Lung (tissue), 12 donors: ENCODE results near the gene UTP11. TPM values are rescaled to one million over a fixed set of nuclear protein-coding genes. Genes with fewer than 3 reads are reported as not detected.
A peak's percentile ranks its signal among the peaks of the same experiment; 100 is the strongest.

Experiments used
- ATAC-seq: fragments of 200-7000 bp; cut with Tn5 transposase; one replicate; pipeline ENCODE4 v1.9.1; 2020; ENCODE audit warnings: moderate number of reproducible peaks; ENCODE audit not compliant: insufficient read depth, low FRiP score
- DNase-seq, 3 donors: peaks; one replicate each; pipeline ENCODE4 v3.0.0-alpha.2; 2013 to 2017
- H3K27ac ChIP-seq, 2 donors: one replicate each; pipeline ENCODE4 v1.5.1; 2013; ENCODE audit warnings: mild to moderate bottlenecking in 2 of 2, moderate library complexity in 2 of 2, control low read depth in 1 of 2, inconsistent platforms in 1 of 2, low read depth in 1 of 2, low read length in 1 of 2
- H3K27me3 ChIP-seq, 3 donors: one replicate each; pipeline ENCODE4 v1.5.1; 2013; ENCODE audit warnings: low read length in 2 of 3; ENCODE audit not compliant: control insufficient read depth in 3 of 3, insufficient read depth in 3 of 3
- H3K36me3 ChIP-seq, 4 donors: one replicate each; pipeline ENCODE4 v1.5.1; 2013; ENCODE audit warnings: low read length in 4 of 4, mild to moderate bottlenecking in 1 of 4, moderate library complexity in 1 of 4; ENCODE audit not compliant: control insufficient read depth in 4 of 4, insufficient read depth in 4 of 4
- H3K4me1 ChIP-seq, 5 donors: one replicate each; pipeline ENCODE4 v1.5.1; 2013; ENCODE audit warnings: low read length in 5 of 5, mild to moderate bottlenecking in 2 of 5, moderate library complexity in 1 of 5; ENCODE audit not compliant: control insufficient read depth in 5 of 5, insufficient read depth in 5 of 5
- H3K4me3 ChIP-seq: one replicate; pipeline ENCODE4 v1.5.1; 2013; ENCODE audit warnings: mild to moderate bottlenecking, control low read depth, moderate library complexity
- H3K9ac ChIP-seq, 2 donors: one replicate each; pipeline ENCODE4 v1.5.1; 2013; ENCODE audit warnings: low read length in 2 of 2, control low read depth in 1 of 2; ENCODE audit not compliant: insufficient read depth in 1 of 2
- H3K9me3 ChIP-seq, 4 donors: one replicate each; pipeline ENCODE4 v1.5.1; 2013; ENCODE audit warnings: low read length in 3 of 4, mild to moderate bottlenecking in 1 of 4, moderate library complexity in 1 of 4; ENCODE audit not compliant: control insufficient read depth in 4 of 4, insufficient read depth in 3 of 4
- WGBS, 2 donors: extraction: QIAGEN DNeasy Blood & Tissue Kit; methylation state at CpG; one replicate each; pipeline ENCODE4 v1.1.7; 2013; 5-methylcytosine and 5-hydroxymethylcytosine counted together
- polyA plus RNA-seq, 2 donors: library from polyadenylated mRNA; stranded (reverse); fragments of 200-250 nt; gene quantifications; one replicate each; pipeline ENCODE4 v1.2.1, GENCODE V29; 2013
- total RNA-seq, 2 donors: library from RNA; depleted of rRNA in 1 of 2; stranded (reverse); fragments of >200 nt in 1 of 2; gene quantifications; one replicate each; pipeline ENCODE4 v1.2.1, GENCODE V29; 2014 to 2021
- TF ChIP-seq, protein P1 (sequence below): IDR thresholded peaks from 2 replicates; pipeline ENCODE4 v1.5.1; 2012; ENCODE audit warnings: mild to moderate bottlenecking; ENCODE audit errors: control extremely low read depth, extremely low read depth
- donor health status: control.
- donor health status: control.
- donor health status: Bipolar disorder and iron deficiency.
- donor health status: healthy.
- donor health status: DM: yes; HTN: yes; CAD: no.

UTP11 gene
- total and polyA plus RNA-seq, 4 donors: 27.3 to 33.7 (median 31.1) TPM

DNA sequence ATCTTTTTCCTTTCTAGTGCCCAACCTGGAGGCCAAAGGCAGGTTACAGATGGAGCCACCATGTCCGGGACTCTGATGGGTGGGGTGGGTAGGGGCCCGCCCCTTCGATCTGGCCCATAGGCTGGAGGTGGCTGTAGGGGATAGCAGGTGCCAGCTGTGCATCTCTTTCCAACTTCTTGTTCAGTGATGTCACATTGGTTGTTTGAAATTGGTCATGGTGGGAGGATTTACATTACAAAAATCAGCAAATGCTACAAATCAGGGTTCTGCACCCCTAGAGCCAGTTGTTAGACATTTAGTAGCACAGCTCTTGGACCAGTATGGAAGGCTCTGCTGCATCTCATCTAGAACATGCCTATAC, 56.4 kb downstream of the UTP11 start:
- Histone ChIP-seq H3K4me1 (peaks cover 0 to 4% (median 0%) of the 10 kb centered on the region in 5 donors), H3K4me3 (no peak overlapping the region), H3K36me3 (no peaks in the 10 kb centered on the region), H3K27me3 (peaks cover 0 to 22% (median 0%) of the 10 kb centered on the region in 3 donors), H3K27ac (no peak overlapping the region), H3K9me3 (peaks cover 0 to 2% (median 0%) of the 10 kb centered on the region in 4 donors), H3K9ac (no peak overlapping the region)
- DNase-seq: no peak
- 83 to 93% methylated on average over 3 of the region's 3 CpGs for WGBS, 2 donors
- no peak for ATAC-seq
- TF ChIP-seq, protein P1, sequence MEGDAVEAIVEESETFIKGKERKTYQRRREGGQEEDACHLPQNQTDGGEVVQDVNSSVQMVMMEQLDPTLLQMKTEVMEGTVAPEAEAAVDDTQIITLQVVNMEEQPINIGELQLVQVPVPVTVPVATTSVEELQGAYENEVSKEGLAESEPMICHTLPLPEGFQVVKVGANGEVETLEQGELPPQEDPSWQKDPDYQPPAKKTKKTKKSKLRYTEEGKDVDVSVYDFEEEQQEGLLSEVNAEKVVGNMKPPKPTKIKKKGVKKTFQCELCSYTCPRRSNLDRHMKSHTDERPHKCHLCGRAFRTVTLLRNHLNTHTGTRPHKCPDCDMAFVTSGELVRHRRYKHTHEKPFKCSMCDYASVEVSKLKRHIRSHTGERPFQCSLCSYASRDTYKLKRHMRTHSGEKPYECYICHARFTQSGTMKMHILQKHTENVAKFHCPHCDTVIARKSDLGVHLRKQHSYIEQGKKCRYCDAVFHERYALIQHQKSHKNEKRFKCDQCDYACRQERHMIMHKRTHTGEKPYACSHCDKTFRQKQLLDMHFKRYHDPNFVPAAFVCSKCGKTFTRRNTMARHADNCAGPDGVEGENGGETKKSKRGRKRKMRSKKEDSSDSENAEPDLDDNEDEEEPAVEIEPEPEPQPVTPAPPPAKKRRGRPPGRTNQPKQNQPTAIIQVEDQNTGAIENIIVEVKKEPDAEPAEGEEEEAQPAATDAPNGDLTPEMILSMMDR: no peak

DNA sequence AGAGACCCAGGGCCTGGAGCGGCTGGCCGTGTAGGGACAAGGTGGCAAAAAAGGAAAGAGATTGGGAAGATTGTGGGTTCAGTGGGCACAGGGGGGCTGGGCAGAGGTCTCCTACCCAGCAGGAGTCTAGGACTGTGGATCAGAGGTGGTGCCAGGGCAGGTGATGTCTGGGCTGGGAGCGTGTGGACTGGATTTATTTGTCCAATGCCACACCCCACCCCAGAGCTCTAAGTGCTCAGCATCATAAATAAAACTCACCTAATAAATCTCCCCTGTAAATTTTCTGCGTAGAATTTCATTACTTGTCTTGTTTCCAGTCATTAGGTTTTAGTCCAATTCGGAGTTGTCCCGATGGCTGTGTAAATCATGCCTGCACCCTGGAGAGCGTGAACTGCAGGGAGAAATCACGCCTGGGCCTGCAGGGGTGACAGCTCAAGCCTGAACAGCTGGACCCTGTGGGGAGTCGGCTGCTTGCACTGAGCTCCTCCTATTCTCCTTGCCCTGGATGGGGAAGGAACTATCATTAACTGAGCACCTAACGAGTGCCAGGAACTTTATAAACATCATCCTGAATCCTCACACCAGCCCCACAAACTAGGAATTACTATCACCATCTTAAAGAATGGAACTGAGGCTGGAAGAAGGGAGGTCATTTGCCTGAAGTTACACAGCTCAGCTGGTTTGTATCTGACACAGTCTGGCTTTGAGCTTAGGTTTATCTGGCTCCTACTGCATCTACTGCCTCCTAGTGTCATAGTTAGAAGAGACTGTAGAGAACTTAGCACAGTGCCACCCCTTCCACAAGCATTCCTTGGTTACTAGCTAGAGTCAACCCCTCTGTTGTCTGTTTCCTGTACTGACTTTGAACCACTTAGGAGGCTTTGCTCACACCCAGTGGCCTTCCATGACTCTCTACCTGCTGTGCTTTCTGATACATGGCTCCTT, 59.0 kb downstream of the UTP11 start:
- no peaks in the 10 kb centered on the region for H3K36me3 ChIP-seq
- H3K27me3 ChIP-seq: peaks cover 0 to 22% (median 0%) of the 10 kb centered on the region in 3 donors
- H3K9ac ChIP-seq: no peak overlapping the region
- TF ChIP-seq, protein P1: no peak
- 59 to 68% methylated on average over 10 of the region's 10 CpGs for WGBS, 2 donors
- no peak overlapping the region for H3K4me3 ChIP-seq
- H3K4me1 ChIP-seq: peaks cover 0 to 4% (median 0%) of the 10 kb centered on the region in 5 donors
- ATAC-seq: no peak
- no peak overlapping the region for H3K27ac ChIP-seq
- peaks cover 0 to 4% (median 0%) of the 10 kb centered on the region in 4 donors for H3K9me3 ChIP-seq
- DNase-seq: peak; percentile 40 to 71 (median 51)

DNA sequence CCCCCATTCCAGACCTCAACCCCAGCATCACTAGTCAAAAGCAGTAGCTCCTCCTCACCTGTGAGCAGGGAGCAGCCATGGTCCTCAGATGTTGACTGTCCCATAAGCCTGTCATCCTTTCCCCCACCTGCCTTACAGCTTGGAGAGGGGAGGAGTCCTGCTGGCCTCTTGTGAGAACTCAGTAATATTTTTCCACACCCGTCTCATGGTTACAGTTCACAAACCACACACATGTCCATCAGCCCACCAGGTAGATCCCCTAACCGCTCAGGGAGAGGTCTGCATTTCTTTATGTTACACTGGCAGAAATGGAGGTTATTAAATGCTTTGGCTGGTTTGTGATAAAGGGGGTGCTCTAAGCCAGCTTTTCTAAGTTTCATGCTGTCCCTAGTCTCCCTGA, 60.3 kb downstream of the UTP11 start:
- H3K9me3 ChIP-seq: peaks cover 0 to 4% (median 0%) of the 10 kb centered on the region in 4 donors
- peaks cover 0 to 4% (median 0%) of the 10 kb centered on the region in 5 donors for H3K4me1 ChIP-seq
- WGBS, 2 donors: 67 to 81% methylated on average over 2 of the region's 2 CpGs
- H3K9ac ChIP-seq: no peak overlapping the region
- ATAC-seq (no peak), DNase-seq (no peak)
- no peak overlapping the region for H3K27ac ChIP-seq
- H3K4me3 ChIP-seq: no peak overlapping the region
- H3K36me3 ChIP-seq: no peaks in the 10 kb centered on the region
- H3K27me3 ChIP-seq: peaks cover 0 to 14% (median 0%) of the 10 kb centered on the region in 3 donors
- TF ChIP-seq, protein P1: no peak
